ENCODE results near the gene OSM. TPM values are rescaled to one million over a fixed set of nuclear protein-coding genes. Genes with fewer than 3 reads are reported as not detected.
A peak's percentile ranks its signal among the peaks of the same experiment; 100 is the strongest.

Gene OSM
- total RNA-seq, 4 donors from 2014 or later = 0.57 to 8.3 TPM; not detected in 2

- Histone ChIP-seq H3K4me1 (peaks cover 100% of the 10 kb centered on the region in 4 donors), H3K36me3 (peaks cover 0 to 11% (median 7%) of the 10 kb centered on the region in 4 donors), H3K27ac (replicated peaks in 1 of 4) (peak overlapping the region; percentile 76 to 93 (median 84)), H3K9me3 (no peaks in the 10 kb centered on the region), H3K27me3 (no peaks in the 10 kb centered on the region), H3K4me3 (no peak overlapping the region)
- TF ChIP-seq POLR2AphosphoS5 (IDR thresholded peaks at IDR 0.05) = no peak
- TF ChIP-seq CTCF (IDR thresholded peaks at IDR 0.05) = no peak
- no peak for TF ChIP-seq POLR2A (IDR thresholded peaks at IDR 0.05; ENCODE audit: low read depth)
- no peak for TF ChIP-seq EP300 (IDR thresholded peaks at IDR 0.05)
- 52% methylated on average over 2 of the region's 2 CpGs for WGBS
- no peak for DNase-seq (ENCODE audit: extremely low spot score)
- intact Hi-C loops (cut with DNase I) = no loop called here
Measured at GRCh38 chr22:30308093-30308492, 41.4 kb upstream of the OSM start.

- Histone ChIP-seq H3K27ac (replicated peaks in 1 of 4) (peak overlapping the region; percentile 76 to 88 (median 84)), H3K27me3 (no peaks in the 10 kb centered on the region), H3K4me3 (no peak overlapping the region), H3K36me3 (peaks cover 0 to 17% (median 7%) of the 10 kb centered on the region in 4 donors), H3K9me3 (no peaks in the 10 kb centered on the region), H3K4me1 (peaks cover 99 to 100% (median 100%) of the 10 kb centered on the region in 4 donors)
- intact Hi-C loops (cut with DNase I) = no loop called here
- TF ChIP-seq POLR2A (IDR thresholded peaks at IDR 0.05; ENCODE audit: low read depth) = no peak
- TF ChIP-seq EP300 (IDR thresholded peaks at IDR 0.05) = no peak
- no peak for TF ChIP-seq POLR2AphosphoS5 (IDR thresholded peaks at IDR 0.05)
- TF ChIP-seq CTCF (IDR thresholded peaks at IDR 0.05) = no peak
- 65% methylated on average over 4 of the region's 4 CpGs for WGBS
- DNase-seq (ENCODE audit: extremely low spot score) = no peak
Measured at GRCh38 chr22:30307041-30307574, 40.5 kb upstream of the OSM start.

- no peak for DNase-seq (ENCODE audit: extremely low spot score)
- intact Hi-C loops (cut with DNase I) = no loop called here
- TF ChIP-seq CTCF (IDR thresholded peaks at IDR 0.05) = no peak
- no peak for TF ChIP-seq EP300 (IDR thresholded peaks at IDR 0.05)
- TF ChIP-seq POLR2A (IDR thresholded peaks at IDR 0.05; ENCODE audit: low read depth) = no peak
- TF ChIP-seq POLR2AphosphoS5 (IDR thresholded peaks at IDR 0.05) = no peak
- H3K27ac ChIP-seq (replicated peaks in 1 of 4) = peak overlapping the region; percentile 76 to 88 (median 84)
- H3K36me3 ChIP-seq = peaks cover 0 to 22% (median 10%) of the 10 kb centered on the region in 4 donors
- H3K4me3 ChIP-seq = no peak overlapping the region
- no peaks in the 10 kb centered on the region for H3K27me3 ChIP-seq
- WGBS = 82% methylated on average over 1 of the region's 1 CpG
- H3K4me1 ChIP-seq = peaks cover 99 to 100% (median 100%) of the 10 kb centered on the region in 4 donors
- no peaks in the 10 kb centered on the region for H3K9me3 ChIP-seq
Measured at GRCh38 chr22:30306627-30307011, 40.0 kb upstream of the OSM start.

- Histone ChIP-seq H3K27me3 (no peaks in the 10 kb centered on the region), H3K9me3 (no peaks in the 10 kb centered on the region), H3K4me1 (peaks cover 99 to 100% (median 100%) of the 10 kb centered on the region in 4 donors), H3K27ac (replicated peaks in 1 of 4) (peak overlapping the region; percentile 76 to 88 (median 84)), H3K4me3 (peak overlapping the region in 1 of 4 donors; percentile 21), H3K36me3 (peaks cover 0 to 28% (median 13%) of the 10 kb centered on the region in 4 donors)
- 44% methylated on average over 3 of the region's 3 CpGs for WGBS
- intact Hi-C loops (cut with DNase I) = no loop called here
- TF ChIP-seq POLR2A (IDR thresholded peaks at IDR 0.05; ENCODE audit: low read depth) (no peak), EP300 (IDR thresholded peaks at IDR 0.05) (no peak), CTCF (IDR thresholded peaks at IDR 0.05) (no peak), POLR2AphosphoS5 (IDR thresholded peaks at IDR 0.05) (no peak)
- DNase-seq (ENCODE audit: extremely low spot score) = no peak
Measured at GRCh38 chr22:30305906-30306626, 39.4 kb upstream of the OSM start.
